IPS-18a (cell line): ENCODE results near the gene CACNA2D4.

ENCODE experiments used
- H3K27ac ChIP-seq: one replicate; pipeline ENCODE4 v1.5.1; 2013; ENCODE audit warnings: low read length
- H3K27me3 ChIP-seq: one replicate; pipeline ENCODE4 v1.6.1; 2013; ENCODE audit warnings: mild to moderate bottlenecking, low read length; ENCODE audit not compliant: control insufficient read depth, insufficient read depth
- H3K36me3 ChIP-seq: one replicate; pipeline ENCODE4 v1.6.1; 2013; ENCODE audit warnings: low read depth, low read length; ENCODE audit not compliant: control insufficient read depth
- H3K4me1 ChIP-seq: one replicate; pipeline ENCODE4 v1.6.1; 2013; ENCODE audit warnings: low read depth, low read length; ENCODE audit not compliant: control insufficient read depth
- H3K4me3 ChIP-seq: one replicate; pipeline ENCODE4 v1.5.1; 2013; ENCODE audit warnings: low read length
- H3K9ac ChIP-seq: one replicate; pipeline ENCODE4 v1.6.1; 2013; ENCODE audit warnings: mild to moderate bottlenecking, low read length, moderate library complexity
- H3K9me3 ChIP-seq: one replicate; pipeline ENCODE4 v1.6.1; 2013; ENCODE audit warnings: low read depth, low read length; ENCODE audit not compliant: control insufficient read depth

Gene CACNA2D4, protein sequence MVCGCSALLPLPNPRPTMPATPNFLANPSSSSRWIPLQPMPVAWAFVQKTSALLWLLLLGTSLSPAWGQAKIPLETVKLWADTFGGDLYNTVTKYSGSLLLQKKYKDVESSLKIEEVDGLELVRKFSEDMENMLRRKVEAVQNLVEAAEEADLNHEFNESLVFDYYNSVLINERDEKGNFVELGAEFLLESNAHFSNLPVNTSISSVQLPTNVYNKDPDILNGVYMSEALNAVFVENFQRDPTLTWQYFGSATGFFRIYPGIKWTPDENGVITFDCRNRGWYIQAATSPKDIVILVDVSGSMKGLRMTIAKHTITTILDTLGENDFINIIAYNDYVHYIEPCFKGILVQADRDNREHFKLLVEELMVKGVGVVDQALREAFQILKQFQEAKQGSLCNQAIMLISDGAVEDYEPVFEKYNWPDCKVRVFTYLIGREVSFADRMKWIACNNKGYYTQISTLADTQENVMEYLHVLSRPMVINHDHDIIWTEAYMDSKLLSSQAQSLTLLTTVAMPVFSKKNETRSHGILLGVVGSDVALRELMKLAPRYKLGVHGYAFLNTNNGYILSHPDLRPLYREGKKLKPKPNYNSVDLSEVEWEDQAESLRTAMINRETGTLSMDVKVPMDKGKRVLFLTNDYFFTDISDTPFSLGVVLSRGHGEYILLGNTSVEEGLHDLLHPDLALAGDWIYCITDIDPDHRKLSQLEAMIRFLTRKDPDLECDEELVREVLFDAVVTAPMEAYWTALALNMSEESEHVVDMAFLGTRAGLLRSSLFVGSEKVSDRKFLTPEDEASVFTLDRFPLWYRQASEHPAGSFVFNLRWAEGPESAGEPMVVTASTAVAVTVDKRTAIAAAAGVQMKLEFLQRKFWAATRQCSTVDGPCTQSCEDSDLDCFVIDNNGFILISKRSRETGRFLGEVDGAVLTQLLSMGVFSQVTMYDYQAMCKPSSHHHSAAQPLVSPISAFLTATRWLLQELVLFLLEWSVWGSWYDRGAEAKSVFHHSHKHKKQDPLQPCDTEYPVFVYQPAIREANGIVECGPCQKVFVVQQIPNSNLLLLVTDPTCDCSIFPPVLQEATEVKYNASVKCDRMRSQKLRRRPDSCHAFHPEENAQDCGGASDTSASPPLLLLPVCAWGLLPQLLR

DNA sequence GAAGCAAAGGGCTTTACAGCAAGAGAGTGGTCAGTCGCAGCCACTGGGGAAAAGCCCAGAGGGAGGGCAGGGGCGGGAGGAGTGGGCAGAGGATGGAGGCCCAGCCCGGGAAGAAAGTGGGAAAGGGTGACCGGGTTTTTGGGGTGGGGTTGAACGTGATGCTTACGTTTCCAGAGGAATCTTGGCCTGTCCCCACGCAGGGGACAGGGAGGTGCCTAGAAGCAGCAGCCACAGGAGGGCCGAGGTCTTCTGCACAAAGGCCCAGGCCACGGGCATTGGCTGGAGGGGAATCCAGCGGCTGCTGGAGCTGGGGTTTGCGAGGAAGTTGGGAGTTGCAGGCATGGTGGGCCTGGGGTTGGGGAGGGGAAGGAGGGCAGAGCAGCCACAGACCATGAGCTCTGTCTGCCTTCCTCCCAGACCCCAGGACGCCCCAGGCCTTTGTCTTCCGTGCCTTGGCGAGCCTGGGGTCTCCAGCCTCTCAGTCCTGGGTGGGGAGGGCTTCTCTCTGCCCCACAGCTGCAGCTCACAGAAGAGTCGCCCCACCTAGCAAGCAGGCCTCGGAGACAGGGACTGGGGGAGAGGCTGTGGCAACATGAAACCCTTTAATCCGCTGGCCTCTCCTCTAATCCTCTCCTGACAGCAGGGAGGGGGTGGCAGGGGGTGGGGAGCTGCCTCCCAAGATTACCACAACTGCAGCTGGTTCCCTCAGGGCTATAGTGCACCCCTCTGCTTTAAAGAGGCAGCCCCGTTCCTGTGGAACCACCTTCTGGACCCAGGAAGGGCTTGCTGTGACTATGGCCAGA, at the start of gene CACNA2D4:
Gene CACNA2D4 (minus strand): TSS at position 572 of the 803 bp plus-strand sequence. CDS start 179 bp downstream, at position 393.
- no peaks in the 10 kb centered on the region for H3K4me1 ChIP-seq
- no peak within 1 kb of the TSS for H3K4me3 ChIP-seq
- no peak within 1 kb of the TSS for H3K27ac ChIP-seq
- no peaks in the 10 kb centered on the region for H3K36me3 ChIP-seq
- no peaks in the 10 kb centered on the region for H3K27me3 ChIP-seq
- no peak within 1 kb of the TSS for H3K9ac ChIP-seq
- no peaks in the 10 kb centered on the region for H3K9me3 ChIP-seq

DNA sequence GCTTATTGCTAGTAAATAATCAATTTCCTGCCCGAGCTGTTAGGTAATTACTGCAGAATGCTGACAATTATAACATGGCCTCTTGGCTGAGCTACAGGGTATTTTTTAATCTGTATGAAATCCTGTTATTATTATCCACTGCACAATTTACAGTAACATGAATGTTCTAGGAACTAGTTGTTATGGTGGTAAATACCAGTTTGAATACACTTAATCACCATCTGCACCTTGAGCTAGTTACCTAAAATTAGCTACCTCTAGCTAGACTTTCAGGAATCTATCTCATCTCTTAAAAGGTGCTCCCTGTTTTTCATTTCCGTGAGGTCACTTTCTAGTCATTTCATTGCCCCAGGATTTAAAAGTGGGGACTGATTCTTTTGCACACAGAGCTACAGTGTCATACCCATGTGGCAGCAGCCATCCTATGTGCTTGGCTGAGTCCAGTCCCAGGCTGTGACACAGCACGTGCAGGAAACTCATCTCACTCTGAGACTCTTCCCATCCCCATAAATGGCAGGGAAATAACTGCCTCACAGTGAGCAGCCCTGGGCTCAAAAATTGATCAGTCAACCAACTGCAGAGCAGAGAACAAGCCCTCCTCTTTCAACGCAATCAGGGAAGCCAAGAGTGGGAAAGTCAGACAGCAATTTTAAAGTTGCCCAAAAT, 48.2 kb upstream of the CACNA2D4 start:
- Histone ChIP-seq H3K27ac (no peak overlapping the region), H3K27me3 (no peaks in the 10 kb centered on the region), H3K9ac (no peak overlapping the region), H3K4me3 (no peak overlapping the region), H3K9me3 (no peaks in the 10 kb centered on the region), H3K36me3 (peaks cover 6% of the 10 kb centered on the region), H3K4me1 (no peaks in the 10 kb centered on the region)

DNA sequence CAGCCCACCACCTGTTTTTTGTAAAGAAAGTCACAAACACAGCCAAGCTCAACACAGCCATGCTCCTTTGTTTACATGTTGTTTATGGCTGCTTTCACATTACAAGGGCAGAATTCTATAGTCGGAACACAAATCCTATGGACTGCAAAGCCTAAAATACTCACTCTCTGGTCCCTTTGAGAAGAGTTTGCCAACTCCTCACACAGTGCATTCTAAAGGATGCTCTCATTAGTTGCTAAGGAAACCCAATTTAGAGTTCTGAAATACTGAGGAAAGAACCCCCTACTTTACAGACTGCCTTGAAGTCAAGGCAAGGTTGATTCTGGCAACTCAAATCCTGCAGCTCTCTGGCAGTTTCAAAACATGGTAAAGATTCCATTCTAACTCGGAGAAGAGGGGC, 47.5 kb upstream of the CACNA2D4 start:
- Histone ChIP-seq H3K36me3 (peaks cover 6% of the 10 kb centered on the region), H3K27me3 (no peaks in the 10 kb centered on the region), H3K4me1 (no peaks in the 10 kb centered on the region), H3K9me3 (no peaks in the 10 kb centered on the region), H3K9ac (no peak overlapping the region), H3K4me3 (no peak overlapping the region), H3K27ac (no peak overlapping the region)

- Histone ChIP-seq H3K36me3 (peaks cover 6% of the 10 kb centered on the region), H3K4me3 (no peak overlapping the region), H3K9me3 (no peaks in the 10 kb centered on the region), H3K27ac (no peak overlapping the region), H3K27me3 (no peaks in the 10 kb centered on the region), H3K9ac (no peak overlapping the region), H3K4me1 (no peaks in the 10 kb centered on the region)
These were observed 43.9 kb upstream of the CACNA2D4 start for GRCh38 chr12:1962051-1963020.

- no peaks in the 10 kb centered on the region for H3K4me1 ChIP-seq
- no peaks in the 10 kb centered on the region for H3K36me3 ChIP-seq
- no peaks in the 10 kb centered on the region for H3K9me3 ChIP-seq
These were observed 38.3 kb upstream of the CACNA2D4 start for GRCh38 chr12:1956716-1957115.

GRCh38 chr12:1949771-1950470, 31.5 kb upstream of the CACNA2D4 start:
- H3K36me3 ChIP-seq, result peaks cover 8% of the 10 kb centered on the region
- no peaks in the 10 kb centered on the region for H3K4me1 ChIP-seq
- no peaks in the 10 kb centered on the region for H3K9me3 ChIP-seq
- H3K27me3 ChIP-seq, result no peaks in the 10 kb centered on the region
- no peak overlapping the region for H3K9ac ChIP-seq
- no peak overlapping the region for H3K27ac ChIP-seq
- no peak overlapping the region for H3K4me3 ChIP-seq

More at GRCh38 chr12:1956716-1957115, 38.3 kb upstream of the CACNA2D4 start:
- Histone ChIP-seq H3K27ac (no peak overlapping the region), H3K4me3 (no peak overlapping the region), H3K9ac (no peak overlapping the region), H3K27me3 (no peaks in the 10 kb centered on the region)

DNA sequence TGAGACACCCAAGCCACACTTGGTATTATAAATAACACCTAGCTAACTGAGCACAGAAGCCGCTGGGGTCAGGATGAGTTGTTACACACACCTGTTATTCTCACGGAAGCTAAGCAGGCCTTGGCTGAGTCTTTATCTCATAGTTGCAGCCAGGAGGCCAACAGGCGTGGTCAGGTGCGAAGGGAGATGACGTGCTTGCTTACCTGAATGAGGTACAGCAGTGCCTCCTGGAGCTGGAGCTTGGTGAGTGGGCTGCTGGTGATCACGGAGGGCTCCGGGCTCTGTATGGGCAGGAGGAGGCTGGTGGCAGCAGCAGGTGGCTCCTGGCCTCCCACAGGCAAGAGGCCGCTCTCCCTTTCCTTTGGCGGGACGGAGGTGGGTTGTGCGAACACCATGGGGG, 30.4 kb upstream of the CACNA2D4 start:
- no peaks in the 10 kb centered on the region for H3K4me1 ChIP-seq
- H3K27ac ChIP-seq, result no peak overlapping the region
- H3K9ac ChIP-seq, result no peak overlapping the region
- H3K36me3 ChIP-seq, result peaks cover 8% of the 10 kb centered on the region
- no peaks in the 10 kb centered on the region for H3K27me3 ChIP-seq
- no peaks in the 10 kb centered on the region for H3K9me3 ChIP-seq
- H3K4me3 ChIP-seq, result no peak overlapping the region

DNA sequence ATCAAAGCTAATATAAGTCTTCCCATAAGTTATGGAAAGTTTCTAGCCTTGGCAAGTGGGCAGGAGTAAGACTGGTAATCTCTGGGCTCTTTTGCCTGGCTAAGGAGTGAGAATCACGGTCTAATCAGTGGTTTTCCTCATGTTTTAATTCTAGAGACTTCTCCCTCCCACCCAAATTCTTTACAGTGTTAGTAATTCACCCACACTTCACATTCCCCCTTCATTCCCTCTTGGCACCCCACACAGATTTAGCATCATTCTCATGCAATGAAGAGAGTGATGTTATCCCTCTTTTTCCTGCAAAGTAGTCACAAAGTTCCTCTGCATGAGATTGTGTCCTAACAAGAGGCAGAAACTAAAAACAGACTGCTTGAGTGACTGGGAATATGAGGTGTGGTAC, 28.6 kb upstream of the CACNA2D4 start:
- H3K4me3 ChIP-seq, result no peak overlapping the region
- H3K9me3 ChIP-seq, result no peaks in the 10 kb centered on the region
- H3K4me1 ChIP-seq, result no peaks in the 10 kb centered on the region
- H3K9ac ChIP-seq, result no peak overlapping the region
- no peak overlapping the region for H3K27ac ChIP-seq
- H3K27me3 ChIP-seq, result no peaks in the 10 kb centered on the region
- peaks cover 8% of the 10 kb centered on the region for H3K36me3 ChIP-seq

DNA sequence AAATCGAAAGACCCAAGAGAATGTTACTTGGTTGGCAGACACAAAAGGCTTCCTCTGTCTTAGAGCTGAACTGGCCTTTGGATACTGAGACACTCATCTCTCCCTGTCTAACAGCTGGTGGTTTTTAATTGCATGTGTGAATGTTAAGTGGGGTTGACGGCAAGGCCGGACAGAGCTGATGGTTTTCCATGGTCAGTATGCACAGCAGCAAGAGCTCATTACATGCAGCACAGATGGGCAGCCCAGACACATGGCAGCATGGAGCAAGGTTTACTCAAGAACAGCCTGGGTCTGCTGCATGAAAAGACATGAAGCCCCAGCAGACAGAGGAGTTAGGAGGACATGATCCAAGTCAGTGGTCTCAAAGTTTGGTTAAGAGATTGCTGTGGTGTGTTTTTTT, 27.8 kb upstream of the CACNA2D4 start:
- Histone ChIP-seq H3K9me3 (no peaks in the 10 kb centered on the region), H3K4me1 (no peaks in the 10 kb centered on the region), H3K4me3 (no peak overlapping the region), H3K27me3 (no peaks in the 10 kb centered on the region), H3K36me3 (peaks cover 11% of the 10 kb centered on the region), H3K9ac (no peak overlapping the region), H3K27ac (no peak overlapping the region)
